SK-N-SH (cell line): ENCODE measurements around the gene CDH20.

Source experiments
- CTCF ChIP-seq: fragments of 200-600 bp; sonication (generic); IDR thresholded peaks from 2 replicates; pipeline ENCODE4 v1.6.1; 2017; ENCODE audit warnings: antibody characterized with exemption, mild to moderate bottlenecking, moderate library complexity
- MXI1 ChIP-seq: IDR thresholded peaks from 2 replicates; pipeline ENCODE4 v1.6.1; 2012; ENCODE audit warnings: mild to moderate bottlenecking, low read depth, low read length, improper control_type of control experiment

- no peak for TF ChIP-seq CTCF
- no peak for TF ChIP-seq MXI1
Observed at GRCh38 chr18:61329398-61329797, 3.8 kb upstream of the CDH20 start.
